ENCODE results near the gene RMND1. TPM values are rescaled to one million over a fixed set of nuclear protein-coding genes. Genes with fewer than 3 reads are reported as not detected.

The RMND1 gene
- total and polyA plus RNA-seq, 9 of the 15 experiments (the other 6 are each of a cell fraction or from before 2014, with no cell fraction given) = 26.9 to 47.8 (median 36.2) TPM

DNA sequence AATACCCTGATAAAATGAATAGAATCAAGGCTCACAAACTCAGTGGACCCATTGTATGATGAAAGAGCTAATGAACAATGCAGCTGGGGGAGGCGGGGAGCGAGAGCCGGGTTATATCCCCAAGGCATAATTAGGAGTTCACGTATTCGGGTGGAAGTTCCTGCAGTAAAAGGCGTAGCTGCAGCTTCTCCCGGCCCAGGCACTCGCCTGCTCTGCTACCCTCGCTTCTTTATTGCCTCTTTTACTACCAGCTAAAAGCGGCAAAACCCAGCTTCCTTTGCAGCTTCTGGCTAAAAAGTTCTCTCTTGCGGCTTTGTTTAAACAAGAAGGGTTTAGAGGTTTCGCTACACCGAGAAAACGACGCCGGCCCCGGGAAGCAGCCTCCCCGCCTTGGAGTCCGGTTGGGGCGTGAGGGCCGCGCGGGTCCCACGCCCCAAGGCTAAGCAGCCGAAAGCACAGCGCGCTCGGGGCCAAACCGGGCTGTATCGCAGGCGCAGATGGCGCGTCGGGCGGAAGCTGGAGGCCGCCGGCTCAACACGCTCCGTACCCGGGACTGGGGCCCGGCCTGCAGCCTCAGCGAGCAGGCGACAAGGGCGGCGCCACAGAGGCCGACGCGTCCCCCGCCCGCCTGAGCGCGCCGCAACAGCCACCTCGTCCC is 62.2 kb downstream of the RMND1 start (continued):
- TF ChIP-seq, protein P1, sequence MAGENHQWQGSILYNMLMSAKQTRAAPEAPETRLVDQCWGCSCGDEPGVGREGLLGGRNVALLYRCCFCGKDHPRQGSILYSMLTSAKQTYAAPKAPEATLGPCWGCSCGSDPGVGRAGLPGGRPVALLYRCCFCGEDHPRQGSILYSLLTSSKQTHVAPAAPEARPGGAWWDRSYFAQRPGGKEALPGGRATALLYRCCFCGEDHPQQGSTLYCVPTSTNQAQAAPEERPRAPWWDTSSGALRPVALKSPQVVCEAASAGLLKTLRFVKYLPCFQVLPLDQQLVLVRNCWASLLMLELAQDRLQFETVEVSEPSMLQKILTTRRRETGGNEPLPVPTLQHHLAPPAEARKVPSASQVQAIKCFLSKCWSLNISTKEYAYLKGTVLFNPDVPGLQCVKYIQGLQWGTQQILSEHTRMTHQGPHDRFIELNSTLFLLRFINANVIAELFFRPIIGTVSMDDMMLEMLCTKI (IDR thresholded peaks at IDR 0.05; ENCODE audit: partially characterized antibody) = no peak
- no peak for TF ChIP-seq SNRNP70 (optimal IDR thresholded peaks at IDR 0.05; ENCODE audit: low read depth, low read length)
- no peak; the same call in 1 of the 2 replicates for TF ChIP-seq XRCC5 (IDR thresholded peaks at IDR 0.05; ENCODE audit: low read depth, low read length)
- no peak for TF ChIP-seq ZBTB8A (IDR thresholded peaks at IDR 0.05; ENCODE audit: partially characterized antibody)
- peak; percentile 90 for TF ChIP-seq SUPT5H (IDR thresholded peaks at IDR 0.05)
- no peak for TF ChIP-seq RFX7 (CRISPR knock-in tag; IDR thresholded peaks at IDR 0.05)
- TF ChIP-seq HNRNPK (IDR thresholded peaks at IDR 0.05; ENCODE audit: low read depth, low read length, poor library complexity, severe bottlenecking) = no peak
- peak in 1 of 2 experiments; percentile 57; a peak in 1 of 4 replicates for TF ChIP-seq HDAC1 (IDR thresholded peaks at IDR 0.05)
- no peak for TF ChIP-seq MCM3 (IDR thresholded peaks at IDR 0.05)
- TF ChIP-seq POLR2A (conservative IDR thresholded peaks at IDR 0.05) = peak; percentile 91
- TF ChIP-seq, protein P2, sequence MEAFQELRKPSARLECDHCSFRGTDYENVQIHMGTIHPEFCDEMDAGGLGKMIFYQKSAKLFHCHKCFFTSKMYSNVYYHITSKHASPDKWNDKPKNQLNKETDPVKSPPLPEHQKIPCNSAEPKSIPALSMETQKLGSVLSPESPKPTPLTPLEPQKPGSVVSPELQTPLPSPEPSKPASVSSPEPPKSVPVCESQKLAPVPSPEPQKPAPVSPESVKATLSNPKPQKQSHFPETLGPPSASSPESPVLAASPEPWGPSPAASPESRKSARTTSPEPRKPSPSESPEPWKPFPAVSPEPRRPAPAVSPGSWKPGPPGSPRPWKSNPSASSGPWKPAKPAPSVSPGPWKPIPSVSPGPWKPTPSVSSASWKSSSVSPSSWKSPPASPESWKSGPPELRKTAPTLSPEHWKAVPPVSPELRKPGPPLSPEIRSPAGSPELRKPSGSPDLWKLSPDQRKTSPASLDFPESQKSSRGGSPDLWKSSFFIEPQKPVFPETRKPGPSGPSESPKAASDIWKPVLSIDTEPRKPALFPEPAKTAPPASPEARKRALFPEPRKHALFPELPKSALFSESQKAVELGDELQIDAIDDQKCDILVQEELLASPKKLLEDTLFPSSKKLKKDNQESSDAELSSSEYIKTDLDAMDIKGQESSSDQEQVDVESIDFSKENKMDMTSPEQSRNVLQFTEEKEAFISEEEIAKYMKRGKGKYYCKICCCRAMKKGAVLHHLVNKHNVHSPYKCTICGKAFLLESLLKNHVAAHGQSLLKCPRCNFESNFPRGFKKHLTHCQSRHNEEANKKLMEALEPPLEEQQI (IDR thresholded peaks at IDR 0.05) = no peak
- no peak for TF ChIP-seq ARNT (IDR thresholded peaks at IDR 0.05)
- TF ChIP-seq GABPA (tag; conservative IDR thresholded peaks at IDR 0.05; ENCODE audit: low read depth) = no peak
- no peak for TF ChIP-seq HOXB6 (CRISPR knock-in tag; IDR thresholded peaks at IDR 0.05; ENCODE audit: borderline replicate concordance)
- no peak for TF ChIP-seq ZNF551 (CRISPR knock-in tag; IDR thresholded peaks at IDR 0.05)
- no peak for TF ChIP-seq MEF2D (tag; conservative IDR thresholded peaks at IDR 0.05; ENCODE audit: low read depth)
- no peak for TF ChIP-seq MTF1 (CRISPR knock-in tag; IDR thresholded peaks at IDR 0.05; ENCODE audit: borderline replicate concordance)
- no peak for TF ChIP-seq ZC3H11A (IDR thresholded peaks at IDR 0.05; ENCODE audit: low read depth, low read length)
- peak; percentile 73 for TF ChIP-seq NFRKB (IDR thresholded peaks at IDR 0.05; ENCODE audit: low read depth)
- 0 out of 2 replicates have a peak, but pooled peaks have one; percentile 31 for TF ChIP-seq CBFB (CRISPR knock-in tag; IDR thresholded peaks at IDR 0.05)
- TF ChIP-seq, protein P3, sequence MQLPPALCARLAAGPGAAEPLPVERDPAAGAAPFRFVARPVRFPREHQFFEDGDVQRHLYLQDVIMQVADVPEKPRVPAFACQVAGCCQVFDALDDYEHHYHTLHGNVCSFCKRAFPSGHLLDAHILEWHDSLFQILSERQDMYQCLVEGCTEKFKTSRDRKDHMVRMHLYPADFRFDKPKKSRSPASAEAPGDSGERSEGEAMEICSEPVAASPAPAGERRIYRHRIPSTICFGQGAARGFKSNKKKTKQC (CRISPR knock-in tag; IDR thresholded peaks at IDR 0.05) = no peak; the same call in 1 of the 2 replicates
- TF ChIP-seq ZC3H8 (IDR thresholded peaks at IDR 0.05) = 0 out of 2 replicates have a peak, but pooled peaks have one; percentile 49

Measured in K562 (cell line).